HEK293 (cell line): ENCODE data around the gene EMC9.

Source experiments
- CTCF ChIA-PET: fragments of 350-600 bp; formaldehyde crosslinking; extraction: SDS; loops from one replicate; lab custom pipeline; 2021; ENCODE audit warnings: antibody characterized with exemption; lab: Yijun Ruan, JAX
- POLR2A ChIA-PET: fragments of 300-600 bp; formaldehyde crosslinking; extraction: SDS; loops from one replicate; lab custom pipeline; 2020; ENCODE audit warnings: antibody characterized with exemption, inconsistent platforms; lab: Yijun Ruan, JAX
- H3K27ac ChIP-seq: fragments of 200-500 bp; sonication (Bioruptor generic); 2 replicates; pipeline ENCODE4 v1.5.1; 2014; ENCODE audit warnings: low read depth, low read length, control low read depth, inconsistent platforms; ENCODE audit errors: extremely low read depth
- H3K36me3 ChIP-seq, 2 experiments: fragments of 200-500 bp in 1 of 2; sonication (Bioruptor generic) in 1 of 2; 1 replicate in 1 of 2; 2 replicates in 1 of 2; pipeline ENCODE4 v1.5.1; 2014 to 2017; ENCODE audit warnings: inconsistent platforms in 2 of 2, low read length in 2 of 2; ENCODE audit not compliant: control insufficient read depth in 2 of 2, insufficient read depth in 1 of 2
- H3K4me1 ChIP-seq: fragments of 200-500 bp; sonication (Bioruptor generic); 2 replicates; pipeline ENCODE4 v1.5.1; 2014; ENCODE audit warnings: mild to moderate bottlenecking, low read length, inconsistent platforms; ENCODE audit not compliant: control insufficient read depth, insufficient read depth
- H3K4me3 ChIP-seq: 2 replicates; pipeline ENCODE4 v1.5.1; 2011; ENCODE audit warnings: low read depth, mild to moderate bottlenecking, control low read depth, low read length, moderate library complexity
- H3K9me3 ChIP-seq: fragments of 200-500 bp; sonication (Bioruptor generic); 2 replicates; pipeline ENCODE4 v1.5.1; 2014; ENCODE audit warnings: low read depth, low read length, inconsistent platforms; ENCODE audit not compliant: control insufficient read depth, insufficient read depth
- INSM2 ChIP-seq: fragments of 450-650 bp; formaldehyde crosslinking; IDR thresholded peaks from 2 replicates; pipeline ENCODE4 v1.5.1; 2016; ENCODE audit warnings: missing biosample characterization, missing genetic modification characterization
- PRDM1 ChIP-seq: fragments of 450-650 bp; formaldehyde crosslinking; IDR thresholded peaks from 2 replicates; pipeline ENCODE4; 2016; ENCODE audit warnings: missing biosample characterization, missing genetic modification characterization
- REST ChIP-seq: fragments of 450-650 bp; formaldehyde crosslinking; IDR thresholded peaks from 2 replicates; pipeline ENCODE4 v1.5.1; 2016; ENCODE audit warnings: missing biosample characterization, missing genetic modification characterization
- SCRT1 ChIP-seq: fragments of 450-650 bp; formaldehyde crosslinking; IDR thresholded peaks from 2 replicates; pipeline ENCODE4 v1.5.1; 2016; ENCODE audit warnings: missing biosample characterization, missing genetic modification characterization, borderline replicate concordance
- YY1 ChIP-seq: fragments of 450-650 bp; formaldehyde crosslinking; IDR thresholded peaks from 2 replicates; pipeline ENCODE4 v1.5.1; 2018; ENCODE audit warnings: missing biosample characterization, missing genetic modification characterization
- ZNF133 ChIP-seq: fragments of 450-650 bp; formaldehyde crosslinking; IDR thresholded peaks from 2 replicates; pipeline ENCODE4 v1.5.1; 2016; ENCODE audit warnings: missing biosample characterization, missing genetic modification characterization
- ZNF146 ChIP-seq: fragments of 450-650 bp; formaldehyde crosslinking; IDR thresholded peaks from 2 replicates; pipeline ENCODE4 v1.5.1; 2016; ENCODE audit warnings: missing biosample characterization, missing genetic modification characterization
- ZNF2 ChIP-seq: fragments of 450-650 bp; formaldehyde crosslinking; IDR thresholded peaks from 2 replicates; pipeline ENCODE4 v1.5.1; 2016; ENCODE audit warnings: missing biosample characterization, missing genetic modification characterization
- ZNF335 ChIP-seq: fragments of 450-650 bp; formaldehyde crosslinking; conservative IDR thresholded peaks from 2 replicates; pipeline ENCODE4 v1.5.1; 2016; ENCODE audit warnings: missing biosample characterization, missing genetic modification characterization
- ZNF362 ChIP-seq: fragments of 450-650 bp; formaldehyde crosslinking; IDR thresholded peaks from 2 replicates; pipeline ENCODE4 v1.5.1; 2016; ENCODE audit warnings: missing biosample characterization, missing genetic modification characterization
- ZNF394 ChIP-seq: fragments of 450-650 bp; formaldehyde crosslinking; IDR thresholded peaks from 2 replicates; pipeline ENCODE4 v1.5.1; 2016; ENCODE audit warnings: missing biosample characterization, missing genetic modification characterization, mild to moderate bottlenecking, moderate library complexity, borderline replicate concordance
- ZNF404 ChIP-seq: fragments of 450-650 bp; formaldehyde crosslinking; IDR thresholded peaks from 2 replicates; pipeline ENCODE4 v1.5.1; 2017; ENCODE audit warnings: missing biosample characterization, missing genetic modification characterization
- ZNF433 ChIP-seq: fragments of 450-650 bp; formaldehyde crosslinking; IDR thresholded peaks from 2 replicates; pipeline ENCODE4 v1.5.1; 2016; ENCODE audit warnings: missing biosample characterization, missing genetic modification characterization, low read depth
- ZNF571 ChIP-seq: fragments of 450-650 bp; formaldehyde crosslinking; IDR thresholded peaks from 2 replicates; pipeline ENCODE4 v1.5.0; 2017; ENCODE audit warnings: missing biosample characterization, missing genetic modification characterization
- TF ChIP-seq, protein P1 (sequence below): fragments of 450-650 bp; formaldehyde crosslinking; conservative IDR thresholded peaks from 2 replicates; pipeline ENCODE4 v1.5.1; 2016; ENCODE audit warnings: low read depth, missing biosample characterization, missing genetic modification characterization
- TF ChIP-seq, protein P2 (sequence below): fragments of 450-650 bp; formaldehyde crosslinking; IDR thresholded peaks from 2 replicates; pipeline ENCODE4 v1.5.1; 2016; ENCODE audit warnings: missing biosample characterization, missing genetic modification characterization, borderline replicate concordance

Gene EMC9

DNA sequence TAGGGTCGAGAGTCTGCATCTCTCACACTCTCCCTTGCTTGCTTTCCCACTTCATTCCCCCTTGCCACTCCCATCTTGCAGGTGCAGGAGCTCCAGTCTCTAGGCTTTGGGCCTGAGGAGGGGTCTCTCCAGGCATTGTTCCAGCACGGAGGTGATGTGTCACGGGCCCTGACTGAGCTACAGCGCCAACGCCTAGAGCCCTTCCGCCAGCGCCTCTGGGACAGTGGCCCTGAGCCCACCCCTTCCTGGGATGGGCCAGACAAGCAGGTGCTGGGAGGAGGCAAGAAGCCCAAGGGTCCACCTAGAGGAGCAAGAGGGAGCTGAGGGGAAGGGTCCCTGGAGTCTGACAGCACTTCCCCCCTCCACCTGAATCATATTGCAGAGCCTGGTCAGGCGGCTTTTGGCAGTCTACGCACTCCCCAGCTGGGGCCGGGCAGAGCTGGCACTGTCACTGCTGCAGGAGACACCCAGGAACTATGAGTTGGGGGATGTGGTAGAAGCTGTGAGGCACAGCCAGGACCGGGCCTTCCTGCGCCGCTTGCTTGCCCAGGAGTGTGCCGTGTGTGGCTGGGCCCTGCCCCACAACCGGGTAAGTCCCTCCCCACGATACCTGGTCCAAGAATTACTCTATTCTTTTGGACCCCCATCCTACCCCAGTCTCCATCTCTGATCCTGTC, 10.2 kb upstream of the EMC9 start:
- Histone ChIP-seq H3K27ac (no peak overlapping the region), H3K4me3 (no peak overlapping the region), H3K9me3 (no peaks in the 10 kb centered on the region), H3K36me3 (peaks cover 50 to 73% of the 10 kb centered on the region in 2 experiments), H3K4me1 (peaks cover 5% of the 10 kb centered on the region)
- CTCF ChIA-PET, result interaction anchor here (1.3 kb wide), 1 partner anchor 9 kb away, joined by 10 read pairs; the partner anchor contains the start of gene IRF9
- POLR2A ChIA-PET, result interaction anchor here (1.0 to 3.3 kb wide), 4 partner anchors 9 to 36 kb away, joined by 3 to 20 read pairs (median 3); partner anchors contain the start of genes EMC9 and IRF9
- TF ChIP-seq ZNF571, result no peak
- no peak for TF ChIP-seq ZNF133 (tag by site-specific recombination)
- TF ChIP-seq PRDM1, result no peak
- no peak for TF ChIP-seq ZNF362
- TF ChIP-seq ZNF335 (tag by site-specific recombination), result no peak
- TF ChIP-seq, protein P1, sequence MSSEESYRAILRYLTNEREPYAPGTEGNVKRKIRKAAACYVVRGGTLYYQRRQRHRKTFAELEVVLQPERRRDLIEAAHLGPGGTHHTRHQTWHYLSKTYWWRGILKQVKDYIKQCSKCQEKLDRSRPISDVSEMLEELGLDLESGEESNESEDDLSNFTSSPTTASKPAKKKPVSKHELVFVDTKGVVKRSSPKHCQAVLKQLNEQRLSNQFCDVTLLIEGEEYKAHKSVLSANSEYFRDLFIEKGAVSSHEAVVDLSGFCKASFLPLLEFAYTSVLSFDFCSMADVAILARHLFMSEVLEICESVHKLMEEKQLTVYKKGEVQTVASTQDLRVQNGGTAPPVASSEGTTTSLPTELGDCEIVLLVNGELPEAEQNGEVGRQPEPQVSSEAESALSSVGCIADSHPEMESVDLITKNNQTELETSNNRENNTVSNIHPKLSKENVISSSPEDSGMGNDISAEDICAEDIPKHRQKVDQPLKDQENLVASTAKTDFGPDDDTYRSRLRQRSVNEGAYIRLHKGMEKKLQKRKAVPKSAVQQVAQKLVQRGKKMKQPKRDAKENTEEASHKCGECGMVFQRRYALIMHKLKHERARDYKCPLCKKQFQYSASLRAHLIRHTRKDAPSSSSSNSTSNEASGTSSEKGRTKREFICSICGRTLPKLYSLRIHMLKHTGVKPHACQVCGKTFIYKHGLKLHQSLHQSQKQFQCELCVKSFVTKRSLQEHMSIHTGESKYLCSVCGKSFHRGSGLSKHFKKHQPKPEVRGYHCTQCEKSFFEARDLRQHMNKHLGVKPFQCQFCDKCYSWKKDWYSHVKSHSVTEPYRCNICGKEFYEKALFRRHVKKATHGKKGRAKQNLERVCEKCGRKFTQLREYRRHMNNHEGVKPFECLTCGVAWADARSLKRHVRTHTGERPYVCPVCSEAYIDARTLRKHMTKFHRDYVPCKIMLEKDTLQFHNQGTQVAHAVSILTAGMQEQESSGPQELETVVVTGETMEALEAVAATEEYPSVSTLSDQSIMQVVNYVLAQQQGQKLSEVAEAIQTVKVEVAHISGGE (tag by site-specific recombination), result no peak
- no peak for TF ChIP-seq YY1 (tag by site-specific recombination)
- TF ChIP-seq ZNF404, result no peak
- TF ChIP-seq SCRT1, result no peak
- no peak for TF ChIP-seq ZNF2 (tag by site-specific recombination)
- TF ChIP-seq REST, result no peak
- TF ChIP-seq, protein P2, sequence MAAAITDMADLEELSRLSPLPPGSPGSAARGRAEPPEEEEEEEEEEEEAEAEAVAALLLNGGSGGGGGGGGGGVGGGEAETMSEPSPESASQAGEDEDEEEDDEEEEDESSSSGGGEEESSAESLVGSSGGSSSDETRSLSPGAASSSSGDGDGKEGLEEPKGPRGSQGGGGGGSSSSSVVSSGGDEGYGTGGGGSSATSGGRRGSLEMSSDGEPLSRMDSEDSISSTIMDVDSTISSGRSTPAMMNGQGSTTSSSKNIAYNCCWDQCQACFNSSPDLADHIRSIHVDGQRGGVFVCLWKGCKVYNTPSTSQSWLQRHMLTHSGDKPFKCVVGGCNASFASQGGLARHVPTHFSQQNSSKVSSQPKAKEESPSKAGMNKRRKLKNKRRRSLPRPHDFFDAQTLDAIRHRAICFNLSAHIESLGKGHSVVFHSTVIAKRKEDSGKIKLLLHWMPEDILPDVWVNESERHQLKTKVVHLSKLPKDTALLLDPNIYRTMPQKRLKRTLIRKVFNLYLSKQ (tag by site-specific recombination), result no peak
- TF ChIP-seq ZNF146 (tag by site-specific recombination), result no peak
- no peak for TF ChIP-seq ZNF433 (tag by site-specific recombination)
- no peak for TF ChIP-seq INSM2
- TF ChIP-seq ZNF394, result no peak
